HCEC 1CT (cell line): ENCODE results near the gene TXN2.
"Not testable (repeated sequence)": the region's sequence is repeated elsewhere in the genome, so short reads cannot be mapped to it uniquely, and the experiment has no call there.

Experiments used
- DNase-seq: peaks from one replicate; pipeline ENCODE4 v3.0.0-alpha.2; 2017

The TXN2 gene

GRCh38 chr22:36481393-36482168 lies at the start of gene TXN2:
Gene TXN2, minus strand, starts transcription at chr22:36481640. Its CDS starts 803 bp downstream, at chr22:36480837.
- DNase-seq = peak; percentile 96

GRCh38 chr22:36528795-36529751 lies 47.6 kb upstream of the TXN2 start, which contains the start of gene EIF3D:
Gene EIF3D, minus strand, starts transcription at chr22:36529166. Its CDS starts 3,045 bp downstream, at chr22:36526121.
- DNase-seq = peak; percentile 100

- no peak for DNase-seq
Measured at GRCh38 chr22:36528341-36528740, 46.9 kb upstream of the TXN2 start.

- no peak for DNase-seq
Measured at GRCh38 chr22:36522662-36523061, 41.2 kb upstream of the TXN2 start.

- DNase-seq = no peak
Measured at GRCh38 chr22:36520423-36520822, 39.0 kb upstream of the TXN2 start.

- not testable (repeated sequence) for DNase-seq
Measured at GRCh38 chr22:36519906-36520305, 38.5 kb upstream of the TXN2 start.

- DNase-seq = no peak
Measured at GRCh38 chr22:36514766-36515165, 33.3 kb upstream of the TXN2 start.

GRCh38 chr22:36512991-36513390 lies 31.6 kb upstream of the TXN2 start:
- DNase-seq = no peak

GRCh38 chr22:36512333-36512732 lies 30.9 kb upstream of the TXN2 start:
- DNase-seq = no peak

- peak; percentile 38 for DNase-seq
Measured at GRCh38 chr22:36510966-36511881, 29.8 kb upstream of the TXN2 start.

GRCh38 chr22:36510384-36510783 lies 28.9 kb upstream of the TXN2 start:
- DNase-seq = no peak

- DNase-seq = no peak
Measured at GRCh38 chr22:36507518-36508010, 26.1 kb upstream of the TXN2 start.

GRCh38 chr22:36506637-36507517 lies 25.4 kb upstream of the TXN2 start, which contains the start of gene FOXRED2:
Gene FOXRED2, minus strand, starts transcription at chr22:36507040. Its CDS starts 618 bp downstream, at chr22:36506422.
- DNase-seq = peak; percentile 32

GRCh38 chr22:36505998-36506635 lies 24.7 kb upstream of the TXN2 start:
- DNase-seq = no peak

- peak; percentile 21 for DNase-seq
Measured at GRCh38 chr22:36497910-36498665, 16.6 kb upstream of the TXN2 start.

GRCh38 chr22:36493690-36494110 lies 12.3 kb upstream of the TXN2 start:
- DNase-seq = no peak

- no peak for DNase-seq
Measured at GRCh38 chr22:36492109-36492508, 10.7 kb upstream of the TXN2 start.

- DNase-seq = no peak
Measured at GRCh38 chr22:36491155-36491554, 9.7 kb upstream of the TXN2 start.

- peak; percentile 39 for DNase-seq
Measured at GRCh38 chr22:36486619-36487384, 5.4 kb upstream of the TXN2 start.
